ENCODE measurements around the gene PVALEF.

DNA sequence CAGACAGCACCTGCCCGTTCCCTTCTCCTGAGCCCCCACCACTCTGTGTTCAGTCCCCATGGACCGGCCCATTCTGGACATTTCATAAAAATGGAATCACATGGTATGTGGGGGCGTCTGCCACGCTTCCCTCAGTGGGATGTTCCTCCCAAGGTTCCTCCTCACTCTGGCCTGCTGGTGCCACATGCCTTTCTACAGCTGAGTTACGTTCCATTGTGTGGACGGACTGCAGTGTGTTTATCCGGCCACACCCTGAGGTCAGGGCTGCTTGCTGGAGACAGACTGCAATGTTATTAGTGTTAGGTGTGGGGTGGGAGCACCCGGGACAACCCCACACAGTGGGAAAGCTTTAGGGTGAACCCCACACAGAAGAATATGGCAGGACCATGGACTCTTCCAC, 6.6 kb downstream of the PVALEF start:
- TF ChIP-seq, protein P1, sequence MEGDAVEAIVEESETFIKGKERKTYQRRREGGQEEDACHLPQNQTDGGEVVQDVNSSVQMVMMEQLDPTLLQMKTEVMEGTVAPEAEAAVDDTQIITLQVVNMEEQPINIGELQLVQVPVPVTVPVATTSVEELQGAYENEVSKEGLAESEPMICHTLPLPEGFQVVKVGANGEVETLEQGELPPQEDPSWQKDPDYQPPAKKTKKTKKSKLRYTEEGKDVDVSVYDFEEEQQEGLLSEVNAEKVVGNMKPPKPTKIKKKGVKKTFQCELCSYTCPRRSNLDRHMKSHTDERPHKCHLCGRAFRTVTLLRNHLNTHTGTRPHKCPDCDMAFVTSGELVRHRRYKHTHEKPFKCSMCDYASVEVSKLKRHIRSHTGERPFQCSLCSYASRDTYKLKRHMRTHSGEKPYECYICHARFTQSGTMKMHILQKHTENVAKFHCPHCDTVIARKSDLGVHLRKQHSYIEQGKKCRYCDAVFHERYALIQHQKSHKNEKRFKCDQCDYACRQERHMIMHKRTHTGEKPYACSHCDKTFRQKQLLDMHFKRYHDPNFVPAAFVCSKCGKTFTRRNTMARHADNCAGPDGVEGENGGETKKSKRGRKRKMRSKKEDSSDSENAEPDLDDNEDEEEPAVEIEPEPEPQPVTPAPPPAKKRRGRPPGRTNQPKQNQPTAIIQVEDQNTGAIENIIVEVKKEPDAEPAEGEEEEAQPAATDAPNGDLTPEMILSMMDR (IDR thresholded peaks at IDR 0.05) = no peak
- TF ChIP-seq POLR2A (IDR thresholded peaks at IDR 0.05) = no peak

Data from uterus (tissue), 2 donors.